OCI-LY1 (cell line): ENCODE results near the gene HMOX1.

Source experiments
- CTCF ChIP-seq: fragments of 200-600 bp; sonication (generic), shearing (Covaris generic); IDR thresholded peaks from 2 replicates; pipeline ENCODE4 v1.5.1; 2017; ENCODE audit warnings: mild to moderate bottlenecking, antibody characterized with exemption, low read length, moderate library complexity, mixed read lengths
- EZH2 ChIP-seq: fragments of 200-600 bp; sonication (generic), shearing (Covaris generic); IDR thresholded peaks from 2 replicates; pipeline ENCODE4 v1.8.0; 2017; ENCODE audit warnings: borderline replicate concordance, mixed run types, mild to moderate bottlenecking, antibody characterized with exemption, low read length, moderate library complexity, mixed read lengths

GRCh38 chr22:35442471-35442870, 61.6 kb downstream of the HMOX1 start:
- no peak for TF ChIP-seq CTCF
- TF ChIP-seq EZH2, result no peak
